ENCODE results near the gene MDM4.
"Not testable (repeated sequence)": the region's sequence is repeated elsewhere in the genome, so short reads cannot be mapped to it uniquely, and the experiment has no call there.

The MDM4 gene

DNA sequence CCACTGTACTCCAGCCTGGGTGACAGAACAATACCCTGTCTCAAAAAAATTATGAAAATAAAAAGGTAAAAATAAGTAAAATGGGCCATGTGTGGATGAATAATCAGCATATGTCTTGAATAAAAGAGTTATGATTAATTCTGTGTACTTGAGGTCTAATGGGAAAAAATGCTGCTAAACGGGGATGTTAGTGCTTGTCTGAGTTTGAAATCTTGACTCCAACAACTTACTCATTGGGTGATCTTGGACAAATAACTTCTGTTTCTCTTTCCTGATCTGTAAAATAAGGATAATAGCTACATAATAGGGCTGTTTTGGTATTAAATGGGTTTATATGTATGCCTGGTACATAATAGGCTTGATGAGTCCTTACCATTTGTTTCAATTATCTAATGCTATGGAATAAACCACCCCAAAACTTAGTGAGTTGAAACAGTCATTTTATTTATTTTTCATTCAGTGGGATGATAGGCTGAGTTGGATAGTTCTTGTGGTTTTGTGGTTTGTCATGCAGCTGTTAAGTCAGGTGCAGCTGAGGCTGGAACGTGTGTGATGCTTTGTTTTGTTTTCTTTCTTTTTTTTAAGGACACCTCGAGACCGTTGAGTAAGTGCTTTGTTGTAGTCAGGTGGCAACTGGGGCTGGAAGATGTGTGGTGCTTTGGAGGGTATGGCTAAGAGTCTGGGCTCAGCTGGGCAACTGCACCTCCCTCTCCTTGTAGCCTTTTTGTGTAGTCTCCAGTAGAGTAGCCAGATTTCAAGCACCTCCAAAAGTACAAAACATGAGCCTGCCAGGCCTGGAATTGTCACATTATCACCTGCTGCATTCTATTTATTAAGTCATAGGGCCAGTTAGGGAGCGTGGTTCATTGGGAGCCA, 4.9 kb downstream of the MDM4 start:
- DNase-seq: no peak

DNA sequence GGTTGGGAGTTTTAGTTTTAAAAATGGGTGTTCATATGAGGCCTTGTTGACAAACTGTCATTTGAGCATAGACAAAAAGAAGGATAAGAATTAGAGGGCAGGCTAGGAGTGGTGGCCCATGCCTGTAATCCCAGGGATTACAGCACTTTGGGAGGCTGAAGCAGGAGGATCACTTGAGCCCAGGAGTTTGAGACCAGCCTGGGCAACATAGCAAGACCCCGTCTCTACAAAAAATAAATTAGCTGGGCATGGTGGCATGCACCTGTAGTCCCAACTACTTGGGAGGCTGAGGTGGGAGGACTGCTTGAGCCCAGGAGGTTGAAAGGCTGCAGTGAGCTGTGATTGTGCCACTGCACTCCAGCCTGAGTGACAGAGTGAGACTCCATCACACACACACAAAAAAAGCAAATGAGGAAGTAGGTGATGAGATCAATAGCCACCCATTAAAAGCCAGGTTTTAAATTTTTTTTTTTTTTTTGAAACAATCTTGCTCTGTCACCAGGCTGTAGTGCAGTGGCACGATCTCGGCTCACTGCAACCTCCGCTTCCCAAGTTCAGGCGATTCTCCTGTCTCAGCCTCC, 5.8 kb downstream of the MDM4 start:
- not testable (repeated sequence) for DNase-seq

DNA sequence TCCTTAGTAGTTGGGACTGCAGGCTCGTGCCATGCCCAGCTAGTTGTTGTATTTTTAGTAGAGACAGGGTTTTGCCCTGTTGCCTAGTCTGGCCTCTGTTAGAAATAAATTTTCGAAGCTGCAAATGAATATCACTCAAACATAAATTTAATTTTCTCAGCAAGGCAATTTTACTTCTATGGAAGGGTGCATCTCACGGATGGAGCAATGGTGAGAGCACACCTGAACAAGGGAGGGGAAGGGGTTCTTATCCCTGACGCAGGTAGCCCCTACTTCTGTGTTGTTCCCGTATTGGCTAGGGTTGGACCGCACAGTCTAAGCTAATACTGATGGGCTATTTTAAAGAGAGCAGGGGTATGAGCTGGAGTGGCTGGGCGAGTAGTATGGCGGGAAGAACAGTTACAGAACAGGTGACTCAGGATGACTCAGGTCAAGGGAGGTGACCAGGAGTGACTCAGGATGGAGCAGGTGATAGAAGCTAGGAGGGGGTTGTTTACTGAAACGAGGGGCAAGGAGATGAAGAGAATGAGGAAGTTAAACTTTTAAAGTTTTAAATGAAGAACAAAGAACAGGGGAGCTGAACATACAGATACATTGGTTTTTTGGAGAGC, 7.5 kb downstream of the MDM4 start:
- no peak for DNase-seq

DNA sequence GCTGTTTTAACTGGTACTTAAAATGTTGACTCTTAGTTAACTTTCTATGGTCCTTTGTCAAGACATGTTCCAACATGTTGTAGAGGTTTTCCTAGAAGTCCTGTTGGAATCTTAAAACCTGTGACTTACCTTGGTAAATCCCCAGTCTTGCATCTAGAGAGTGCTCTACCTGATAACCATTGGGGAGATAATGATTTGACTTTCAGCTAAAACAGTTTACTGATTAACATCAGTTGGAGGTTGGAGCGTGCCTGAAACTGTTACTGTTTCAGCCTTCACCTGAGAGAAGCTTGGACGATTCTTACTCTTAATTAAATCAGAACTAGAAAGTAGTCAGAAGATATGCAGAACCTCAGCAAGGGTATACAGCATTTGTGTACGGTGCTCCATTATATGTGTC, 8.8 kb downstream of the MDM4 start:
- DNase-seq: no peak

GRCh38 chr1:204528241-204528640, 12.0 kb downstream of the MDM4 start:
- DNase-seq: no peak

GRCh38 chr1:204528677-204529076, 12.5 kb downstream of the MDM4 start:
- no peak for DNase-seq

GRCh38 chr1:204529371-204529895, 13.2 kb downstream of the MDM4 start:
- DNase-seq: no peak

DNA sequence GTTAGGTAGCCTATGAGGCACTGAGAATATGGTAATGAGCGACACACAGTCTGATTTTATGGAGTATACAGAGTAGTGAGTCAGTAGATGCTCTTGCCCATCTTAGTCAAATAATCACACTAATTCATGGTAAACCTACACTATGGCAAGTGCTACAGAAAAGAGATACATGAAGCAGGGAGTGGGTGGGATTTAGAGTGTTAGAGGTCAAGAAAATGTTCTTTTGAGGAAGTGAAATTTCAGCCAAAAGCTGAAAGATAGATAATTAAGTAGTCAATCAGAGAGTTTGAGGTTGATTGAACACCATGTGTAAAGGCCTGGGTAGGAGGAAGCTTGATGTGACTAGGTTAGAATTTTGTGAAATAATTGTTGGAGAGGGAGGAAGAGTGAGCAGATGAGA, 14.7 kb downstream of the MDM4 start:
- no peak for DNase-seq

- DNase-seq: no peak
Measured at GRCh38 chr1:204532832-204533231, 16.6 kb downstream of the MDM4 start.

DNA sequence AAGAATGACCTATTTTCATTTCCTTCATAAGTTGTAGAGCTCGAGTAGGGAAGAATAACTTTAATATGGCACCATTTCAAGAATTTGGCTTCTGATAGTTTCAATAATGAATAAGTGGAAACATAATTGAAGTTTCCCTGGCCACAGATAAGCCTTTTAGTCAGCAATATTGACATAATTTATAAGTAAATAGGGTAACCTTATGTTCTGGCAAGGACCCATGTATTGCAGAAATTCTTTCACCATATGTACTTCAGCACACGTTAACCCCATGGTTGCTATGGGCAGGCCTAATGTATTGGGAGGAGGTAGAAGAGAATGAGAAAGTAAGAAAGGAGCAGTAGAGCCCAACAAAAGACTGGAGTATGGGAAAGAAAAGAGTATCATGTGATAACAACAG, 25.4 kb downstream of the MDM4 start:
- DNase-seq: no peak

DNA sequence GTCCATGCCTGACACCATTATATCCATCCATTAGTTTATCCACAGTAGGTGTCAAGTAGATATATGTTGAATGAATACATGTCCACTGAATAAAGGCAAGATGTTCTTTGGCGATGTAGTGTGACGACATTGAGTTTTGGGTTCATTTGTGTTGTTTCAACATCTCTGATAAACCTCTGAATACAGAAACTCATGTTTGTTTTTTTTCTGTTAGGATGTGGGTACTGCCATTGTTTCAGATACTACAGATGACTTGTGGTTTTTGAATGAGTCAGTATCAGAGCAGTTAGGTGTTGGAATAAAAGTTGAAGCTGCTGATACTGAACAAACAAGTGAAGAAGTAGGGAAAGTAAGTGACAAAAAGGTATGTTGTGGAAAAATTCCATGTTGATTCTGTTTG, 28.1 kb downstream of the MDM4 start:
- DNase-seq: no peak

GRCh38 chr1:204545202-204545601, 29.0 kb downstream of the MDM4 start:
- DNase-seq: no peak

DNA sequence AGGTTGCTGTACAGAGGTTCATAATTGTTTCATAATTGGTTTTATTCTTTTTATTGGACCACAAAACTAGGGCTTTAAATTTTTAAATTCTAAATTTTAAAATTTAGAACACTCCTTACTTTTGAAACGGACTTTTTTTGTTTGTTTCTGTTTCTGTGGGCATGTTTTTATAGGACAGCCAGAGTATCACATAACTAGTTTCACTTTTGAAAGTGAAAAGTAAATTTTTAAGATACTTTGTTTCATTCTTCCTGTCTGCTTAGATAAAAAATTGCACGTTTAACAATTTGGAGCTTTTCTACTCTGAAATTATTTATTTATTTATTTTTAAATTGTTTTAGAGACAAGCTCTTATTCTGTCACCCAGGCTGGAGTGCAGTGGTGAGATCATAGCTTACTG, 29.7 kb downstream of the MDM4 start:
- DNase-seq: no peak

- DNase-seq: no peak
Measured at GRCh38 chr1:204548265-204548664, 32.1 kb downstream of the MDM4 start.

DNA sequence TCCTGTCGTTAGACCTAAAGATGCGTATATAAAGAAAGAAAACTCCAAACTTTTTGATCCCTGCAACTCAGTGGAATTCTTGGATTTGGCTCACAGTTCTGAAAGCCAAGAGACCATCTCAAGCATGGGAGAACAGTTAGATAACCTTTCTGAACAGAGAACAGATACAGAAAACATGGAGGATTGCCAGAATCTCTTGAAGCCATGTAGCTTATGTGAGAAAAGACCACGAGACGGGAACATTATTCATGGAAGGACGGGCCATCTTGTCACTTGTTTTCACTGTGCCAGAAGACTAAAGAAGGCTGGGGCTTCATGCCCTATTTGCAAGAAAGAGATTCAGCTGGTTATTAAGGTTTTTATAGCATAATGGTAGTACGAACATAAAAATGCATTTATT, 33.1 kb downstream of the MDM4 start:
- no peak for DNase-seq

GRCh38 chr1:204550926-204551325, 34.7 kb downstream of the MDM4 start:
- no peak for DNase-seq

DNA sequence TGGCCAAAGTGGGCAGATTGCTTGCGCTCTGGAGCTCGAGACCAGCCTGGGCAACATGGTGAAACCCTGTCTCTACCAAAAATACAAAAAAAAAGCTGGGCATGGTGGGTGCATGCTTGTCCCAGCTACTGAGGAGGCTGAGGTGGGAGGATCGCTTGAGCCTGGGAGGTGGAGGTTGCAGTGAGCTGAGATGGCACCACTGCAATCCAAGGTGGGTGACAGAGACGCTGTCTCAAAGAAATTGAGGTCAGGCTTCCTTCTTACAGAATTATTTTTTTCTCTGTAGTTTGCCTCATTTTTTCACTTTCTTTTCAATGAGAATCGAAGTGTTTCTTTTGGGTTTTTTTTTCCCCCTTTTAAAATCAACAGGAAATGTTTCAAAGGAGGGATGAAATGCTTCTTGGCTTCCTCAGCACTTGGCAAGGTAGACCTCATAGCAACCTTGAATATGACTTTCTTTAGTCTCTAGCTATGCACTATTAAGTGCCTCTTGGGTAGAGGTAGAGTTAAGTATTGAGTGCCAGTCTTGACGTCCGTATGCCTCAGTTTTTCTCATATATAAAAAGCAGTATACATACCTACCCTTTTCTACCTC, 40.3 kb downstream of the MDM4 start:
- no peak for DNase-seq

DNA sequence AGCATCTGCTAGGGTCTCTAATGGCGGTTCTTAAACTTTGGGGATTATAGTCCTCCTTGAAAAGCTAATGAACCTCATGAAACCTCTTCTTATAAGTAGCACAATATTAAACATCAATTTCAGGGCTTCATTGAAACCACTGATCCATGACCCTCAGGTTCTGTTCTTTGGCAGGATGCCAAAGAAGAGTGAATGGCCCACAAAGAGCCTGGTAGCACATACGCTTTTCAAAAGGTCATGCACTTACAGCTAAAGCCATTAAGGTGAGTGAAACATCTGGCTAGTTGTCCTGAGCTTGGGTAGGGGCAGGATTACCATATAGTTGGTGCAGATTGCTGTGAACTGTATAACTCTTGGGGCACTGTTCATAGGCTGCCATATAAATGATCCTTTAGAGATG, 42.3 kb downstream of the MDM4 start:
- DNase-seq: no peak

- not testable (repeated sequence) for DNase-seq
Measured at GRCh38 chr1:204560002-204560401, 43.8 kb downstream of the MDM4 start.

DNA sequence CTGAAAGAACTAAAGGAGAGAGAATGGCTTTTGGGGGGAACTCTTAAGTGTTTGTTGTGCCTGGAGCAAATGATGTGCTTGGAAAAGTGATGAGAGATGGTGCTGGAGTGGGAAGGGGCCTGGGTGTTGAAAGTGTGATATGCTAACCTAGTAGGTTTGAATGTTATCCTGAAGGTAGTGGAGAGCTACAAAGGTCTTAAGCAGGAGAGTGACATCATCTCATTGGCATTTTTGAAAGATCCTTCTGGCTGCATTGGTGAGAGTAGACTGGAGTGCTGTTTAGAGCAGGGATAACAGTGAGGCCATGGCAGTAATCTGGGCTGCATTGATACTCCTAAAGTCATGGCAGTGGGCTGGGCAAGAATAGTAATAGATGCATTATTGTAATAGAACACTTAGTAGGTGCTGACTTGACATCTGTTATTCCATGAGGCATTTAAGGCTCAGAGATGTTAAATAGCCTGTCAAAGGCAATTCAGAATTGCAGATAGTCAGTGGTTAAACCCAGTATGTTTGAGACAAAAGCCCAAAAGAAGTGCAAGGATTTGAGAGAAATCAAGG, 44.5 kb downstream of the MDM4 start:
- no peak for DNase-seq

DNA sequence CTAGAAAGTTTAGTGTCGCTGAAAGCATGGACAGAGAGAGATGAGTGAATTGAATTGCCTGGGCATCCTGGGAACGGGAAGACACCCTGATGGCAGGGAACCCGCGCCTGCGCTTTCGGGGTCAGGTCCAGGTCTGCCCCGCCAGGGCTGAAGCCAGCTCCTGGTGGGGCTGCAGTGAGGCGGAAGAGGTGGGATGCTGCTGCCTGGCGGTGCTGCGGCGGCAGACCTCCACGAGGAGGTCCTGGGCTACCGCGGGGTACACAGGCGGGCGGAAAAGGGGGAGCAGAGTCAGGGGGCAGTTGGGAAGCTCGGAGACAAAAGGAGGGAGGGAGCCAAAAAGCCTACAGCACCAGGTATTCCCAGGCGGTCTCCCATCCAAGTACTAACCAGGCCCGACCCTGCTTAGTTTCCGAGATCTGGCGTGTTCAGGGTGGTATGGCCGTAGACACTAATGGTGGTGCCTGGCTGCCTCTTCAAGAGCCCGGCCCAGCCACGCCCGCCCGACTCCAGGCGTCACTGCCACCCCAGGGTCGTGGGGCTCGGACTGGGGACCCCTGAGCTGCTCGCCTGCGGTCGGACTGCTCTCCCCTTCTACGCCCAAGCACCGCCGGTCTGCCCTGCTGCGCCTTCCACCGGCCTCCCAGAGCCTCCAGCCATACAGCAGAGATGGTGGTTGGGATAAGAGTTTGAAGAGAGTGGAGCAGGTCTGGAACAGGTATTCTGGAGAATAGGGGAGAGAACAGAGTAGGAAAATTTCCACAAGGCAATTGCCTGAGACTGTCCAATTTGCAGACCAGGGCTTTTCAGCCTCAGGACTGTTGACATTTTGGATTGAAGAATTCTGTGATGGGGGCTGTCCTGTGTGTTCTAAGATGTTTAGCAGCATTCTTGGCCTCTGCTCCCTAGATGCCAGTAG, 46.1 kb downstream of the MDM4 start:
- DNase-seq: no peak

DNA sequence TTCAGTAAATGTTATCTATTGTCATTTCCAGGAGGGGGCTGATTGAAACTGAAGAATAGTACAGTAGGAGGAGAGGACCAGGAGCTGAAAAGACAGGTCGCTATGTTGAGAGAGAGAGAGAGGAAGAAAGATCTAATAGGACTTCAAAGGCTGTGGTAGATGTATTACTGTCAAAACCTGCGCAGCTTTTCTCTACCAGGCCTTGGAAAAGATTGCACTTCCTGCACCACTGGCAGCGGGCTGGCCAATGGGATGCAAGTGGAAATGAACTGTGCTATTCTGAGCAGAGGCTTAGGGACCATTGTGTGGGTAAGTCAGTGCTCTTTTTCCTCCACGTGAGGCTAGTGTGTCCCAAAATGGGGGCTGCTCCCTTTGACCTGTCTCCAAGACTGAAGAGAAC, 47.1 kb downstream of the MDM4 start:
- DNase-seq: no peak

All from GOT3 (cell line).